Fibroblast of pulmonary artery (primary cell): ENCODE data around the gene SBK2.

Experiments
- DNase-seq: peaks from one replicate; pipeline ENCODE4 v3.0.0-alpha.2; 2010; ENCODE audit warnings: low read depth
- H3K4me3 ChIP-seq: replicated peaks from 2 replicates; pipeline ENCODE4 v1.5.1; 2011; ENCODE audit warnings: low read depth, mild to moderate bottlenecking, control low read depth, low read length, moderate library complexity
- CTCF ChIP-seq: IDR thresholded peaks from 2 replicates; pipeline ENCODE4 v1.5.1; 2011; ENCODE audit warnings: mild to moderate bottlenecking, control low read depth, low read length, inconsistent platforms; ENCODE audit errors: missing control alignments

SBK2 gene

GRCh38 chr19:55546011-55546410 lies 9.1 kb upstream of the SBK2 start:
- no peak for DNase-seq
- no peak for TF ChIP-seq CTCF
- H3K4me3 ChIP-seq, result no peak overlapping the region

- no peak for DNase-seq
- no peak for TF ChIP-seq CTCF
- no peak within 1 kb of the TSS for H3K4me3 ChIP-seq
Observed at GRCh38 chr19:55545443-55545842, 8.5 kb upstream of the SBK2 start, which contains the start of gene SBK3. SBK3 (minus strand) TSS chr19:55545543; CDS start chr19:55545543, 0 bp downstream.

GRCh38 chr19:55544776-55545439 lies 8.0 kb upstream of the SBK2 start:
- no peak overlapping the region for H3K4me3 ChIP-seq
- no peak for DNase-seq
- no peak for TF ChIP-seq CTCF

GRCh38 chr19:55544014-55544413 lies 7.1 kb upstream of the SBK2 start:
- no peak overlapping the region for H3K4me3 ChIP-seq
- no peak for TF ChIP-seq CTCF
- DNase-seq, result no peak

- DNase-seq, result no peak
- no peak overlapping the region for H3K4me3 ChIP-seq
- TF ChIP-seq CTCF, result no peak
Observed at GRCh38 chr19:55543567-55543966, 6.6 kb upstream of the SBK2 start.

GRCh38 chr19:55542292-55542855 lies 5.4 kb upstream of the SBK2 start:
- no peak for DNase-seq
- TF ChIP-seq CTCF, result no peak
- no peak overlapping the region for H3K4me3 ChIP-seq

GRCh38 chr19:55541091-55541490 lies 4.2 kb upstream of the SBK2 start:
- no peak for DNase-seq
- TF ChIP-seq CTCF, result no peak
- H3K4me3 ChIP-seq, result no peak overlapping the region
